GM18867 (cell line): ENCODE data around the gene HSPA12A.
"Not testable (repeated sequence)": the region's sequence is repeated elsewhere in the genome, so short reads cannot be mapped to it uniquely, and the experiment has no call there.

Experiments used
- ATAC-seq: cut with Tn5 transposase; IDR thresholded peaks from one replicate; pipeline ENCODE4 v1.9.1; 2021; ENCODE audit warnings: mild to moderate bottlenecking, moderate library complexity; ENCODE audit not compliant: unreplicated experiment

The HSPA12A gene

DNA sequence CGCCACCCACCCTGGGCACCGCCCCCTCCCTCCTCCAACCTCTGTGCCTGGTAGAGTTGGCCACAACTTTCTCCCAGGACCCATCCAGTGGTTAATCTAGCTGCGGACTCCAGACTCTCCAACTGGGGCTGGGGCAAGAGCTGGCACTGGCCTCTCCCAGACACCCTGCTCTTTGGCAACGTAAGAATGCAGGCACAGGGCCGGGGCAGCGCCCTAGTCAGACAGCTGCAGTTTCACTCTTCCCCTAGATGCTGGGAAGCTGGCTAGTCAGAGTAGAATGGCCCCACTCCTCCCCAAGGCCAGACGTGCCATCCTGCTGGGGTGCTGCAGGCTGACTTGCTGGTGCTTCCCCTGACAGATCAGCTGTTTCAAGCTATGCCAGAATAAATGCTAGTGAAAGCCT, 22.1 kb downstream of the HSPA12A start:
- ATAC-seq = peak; percentile 40

DNA sequence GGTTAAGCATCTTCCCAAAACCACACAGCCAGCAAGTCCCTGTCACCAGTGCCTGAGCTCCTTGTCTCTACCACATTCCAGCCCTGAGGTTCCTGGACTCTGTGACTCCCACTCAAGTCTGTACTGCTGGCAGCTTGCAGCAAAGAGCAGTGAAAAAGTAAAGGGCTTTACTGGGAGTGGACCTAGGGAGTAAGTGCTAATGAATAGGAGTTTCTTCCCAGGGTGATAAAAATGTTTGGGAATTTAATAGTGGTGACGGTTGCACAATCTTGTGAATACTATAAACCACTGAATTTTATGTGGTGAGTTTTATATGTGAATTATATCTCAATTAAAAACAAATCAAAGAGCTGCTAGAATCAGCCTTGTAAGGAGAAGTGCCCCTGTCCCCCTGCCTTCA, 22.6 kb downstream of the HSPA12A start:
- no peak for ATAC-seq

DNA sequence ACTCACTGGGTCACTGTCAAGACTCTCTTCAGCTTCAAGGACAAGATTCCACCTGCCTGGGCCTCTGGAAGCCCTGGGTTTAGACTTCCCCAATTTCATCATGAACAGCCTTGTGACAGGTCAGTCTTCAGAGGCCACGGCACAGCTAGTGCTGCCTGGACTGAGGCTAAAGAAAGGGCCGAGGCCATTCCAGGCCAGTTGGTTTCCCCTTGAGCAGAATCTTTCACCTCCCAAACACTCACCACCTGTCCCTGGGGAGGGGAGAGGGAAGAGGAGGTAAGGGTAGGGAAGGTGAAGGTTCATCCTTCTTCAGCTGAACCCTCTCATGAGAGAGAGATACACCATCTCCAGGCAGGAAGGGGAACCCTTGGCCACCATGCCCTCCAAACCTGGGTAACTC, 24.3 kb downstream of the HSPA12A start:
- no peak for ATAC-seq

DNA sequence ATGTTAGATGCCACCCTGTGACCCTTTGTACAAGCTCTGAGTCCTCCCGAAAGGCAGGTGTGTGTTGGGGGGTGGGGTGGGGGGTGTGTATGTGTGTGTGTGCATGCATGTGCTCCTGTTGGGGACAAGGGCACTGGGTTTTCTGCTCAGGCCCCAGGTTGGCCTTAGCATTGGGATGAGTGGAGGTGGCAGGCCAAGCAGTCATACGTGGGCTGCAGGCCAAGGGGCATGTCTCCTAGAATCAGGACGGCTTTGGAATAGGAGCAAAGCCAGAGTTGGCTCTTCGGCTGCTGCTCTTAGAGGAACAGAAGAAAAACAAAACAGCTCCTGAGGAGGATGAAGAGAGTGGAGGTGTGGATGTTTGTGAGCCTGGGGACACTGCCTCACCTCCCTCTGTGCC, 26.0 kb downstream of the HSPA12A start:
- ATAC-seq = no peak

DNA sequence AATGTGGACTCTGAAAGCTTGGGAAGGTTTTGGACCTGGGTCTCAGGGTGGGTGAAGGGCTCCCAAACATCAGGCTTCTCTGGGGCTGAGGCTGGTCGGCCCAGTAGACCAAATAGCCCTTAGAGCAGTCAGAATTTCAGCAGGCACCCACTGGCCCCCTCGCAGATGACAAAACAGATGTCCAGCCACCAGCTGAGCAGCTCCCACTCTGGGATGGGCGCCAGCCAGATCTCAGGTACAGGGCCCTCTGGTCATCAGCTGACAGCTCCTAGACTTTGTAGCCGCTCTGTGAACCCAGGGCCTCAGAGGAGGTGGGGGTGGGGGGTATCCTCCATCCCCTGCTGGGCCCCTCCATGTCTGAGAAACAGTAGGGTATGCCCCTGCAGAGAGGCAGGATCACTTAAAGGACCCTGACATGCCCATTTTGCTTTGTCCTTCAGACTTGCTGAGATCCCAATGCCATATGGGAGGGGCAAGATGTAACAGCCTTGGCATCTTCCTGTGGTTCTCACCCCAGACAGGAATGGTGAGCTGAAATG, 26.5 kb downstream of the HSPA12A start:
- ATAC-seq = no peak

DNA sequence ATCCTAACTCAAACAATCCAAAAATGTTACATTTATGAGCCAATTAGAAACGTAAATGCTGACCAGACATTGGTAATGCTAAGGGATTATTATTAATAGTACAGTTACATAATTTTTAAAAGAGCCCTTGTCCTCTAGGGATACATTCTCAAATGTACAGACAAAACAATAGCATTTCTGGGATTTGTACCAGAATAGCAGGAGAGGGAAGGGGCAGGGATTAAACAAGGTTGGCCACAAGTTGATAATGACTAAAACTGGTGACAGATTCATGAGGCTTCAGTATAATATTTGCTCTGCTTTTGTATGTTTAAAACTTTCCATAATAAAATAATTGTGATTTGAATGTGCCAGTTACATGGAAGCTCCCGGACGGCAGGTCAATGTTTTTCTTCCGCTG, 27.0 kb downstream of the HSPA12A start:
- no peak for ATAC-seq

DNA sequence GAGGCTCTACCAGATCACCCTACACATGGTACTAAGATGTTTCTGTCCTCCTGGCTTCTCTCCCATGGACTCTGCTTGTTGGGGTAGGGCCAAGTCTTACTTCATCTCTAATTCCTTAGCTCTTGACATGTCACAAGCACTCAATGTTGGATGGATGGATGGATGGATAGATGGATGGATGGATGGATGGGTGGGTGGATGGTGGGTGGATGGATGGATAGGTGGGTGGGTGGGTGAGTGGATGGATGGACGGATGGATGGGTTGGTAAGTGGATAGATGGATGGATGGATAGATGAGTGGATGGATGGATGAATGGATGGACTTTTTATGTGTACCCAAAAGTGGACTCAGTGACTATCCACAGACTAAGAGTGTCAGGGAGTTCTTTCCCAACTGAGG, 28.5 kb downstream of the HSPA12A start:
- no peak for ATAC-seq

DNA sequence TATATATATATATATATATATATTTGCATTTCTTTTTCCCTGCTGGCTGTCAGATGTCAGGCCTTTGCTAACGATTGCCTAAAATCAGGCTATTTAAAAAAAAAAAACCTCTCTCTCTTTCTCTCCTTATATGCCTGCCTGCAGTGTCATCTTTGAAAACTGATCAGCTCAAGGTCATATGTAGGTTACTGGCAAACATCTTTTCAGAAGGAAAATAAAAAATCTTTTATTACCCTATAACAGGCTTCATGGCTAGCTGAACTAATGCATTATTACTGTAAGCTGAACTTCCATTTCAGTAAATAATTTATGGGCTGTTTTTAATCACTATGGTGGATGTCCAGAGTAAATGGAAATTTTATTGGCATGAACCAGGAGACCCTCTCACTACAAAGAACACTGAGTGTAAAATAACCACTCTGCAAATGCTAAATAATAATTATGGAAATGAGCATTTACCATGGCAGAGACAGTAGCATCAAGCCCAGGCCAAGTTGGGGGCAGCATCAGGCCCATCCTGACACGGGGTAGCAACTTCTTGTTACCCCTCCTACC, 29.3 kb downstream of the HSPA12A start:
- ATAC-seq = no peak

DNA sequence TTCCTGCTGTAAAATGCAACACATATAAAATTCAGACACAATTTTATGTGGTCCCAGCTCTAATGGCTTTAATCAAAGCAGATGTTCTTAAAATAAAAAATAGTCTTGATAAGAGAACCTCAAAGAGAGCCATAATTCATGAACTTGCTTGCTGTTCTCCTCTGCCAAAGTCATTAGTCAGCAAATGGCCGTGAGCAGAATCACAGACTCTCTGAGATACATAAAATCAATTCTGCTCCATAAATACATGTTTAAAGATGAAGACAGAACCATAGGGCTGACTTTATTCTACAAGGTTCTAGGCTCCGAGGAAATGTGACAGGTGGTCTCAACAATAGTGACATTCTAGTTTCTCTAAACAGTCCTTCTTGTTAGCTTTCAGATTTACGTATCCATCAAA, 29.8 kb downstream of the HSPA12A start:
- no peak for ATAC-seq

DNA sequence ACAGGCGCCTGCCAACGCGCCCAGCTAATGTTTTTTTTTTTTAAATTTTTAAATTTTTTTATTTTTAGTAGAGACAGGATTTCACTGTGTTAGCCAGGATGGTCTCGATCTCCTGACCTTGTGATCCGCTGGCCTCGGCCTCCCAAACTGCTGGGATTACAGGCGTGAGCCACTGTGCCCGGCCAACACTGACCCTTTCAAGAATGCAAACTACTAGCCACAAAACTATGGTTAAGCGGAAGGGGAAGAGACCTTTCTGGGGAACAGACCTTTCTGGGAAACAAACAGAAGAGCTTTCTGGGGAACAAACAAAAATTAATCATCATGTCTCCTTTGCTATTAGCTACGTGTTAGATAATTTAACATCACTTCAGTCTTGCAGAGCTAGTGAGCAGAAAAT, 30.6 kb downstream of the HSPA12A start:
- not testable (repeated sequence) for ATAC-seq

DNA sequence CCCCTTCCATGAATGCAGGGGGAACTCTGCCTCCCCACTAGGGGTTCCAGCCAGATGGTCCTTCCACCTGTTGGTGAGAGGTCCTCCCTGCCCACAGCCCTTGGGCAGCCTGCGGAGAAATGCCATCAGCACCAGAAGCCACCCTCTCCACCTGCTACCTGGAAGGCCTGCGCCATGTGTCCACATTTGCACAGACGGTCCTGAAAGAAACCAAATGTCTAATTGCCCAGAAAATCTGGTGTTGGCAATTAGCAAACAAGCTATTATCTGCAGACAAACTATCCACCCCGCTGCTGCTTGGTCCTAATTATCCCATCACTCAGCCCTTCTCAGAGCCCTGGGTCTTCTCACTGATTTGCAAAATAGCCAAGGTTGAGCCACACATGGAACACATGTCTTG, 32.3 kb downstream of the HSPA12A start:
- no peak for ATAC-seq

DNA sequence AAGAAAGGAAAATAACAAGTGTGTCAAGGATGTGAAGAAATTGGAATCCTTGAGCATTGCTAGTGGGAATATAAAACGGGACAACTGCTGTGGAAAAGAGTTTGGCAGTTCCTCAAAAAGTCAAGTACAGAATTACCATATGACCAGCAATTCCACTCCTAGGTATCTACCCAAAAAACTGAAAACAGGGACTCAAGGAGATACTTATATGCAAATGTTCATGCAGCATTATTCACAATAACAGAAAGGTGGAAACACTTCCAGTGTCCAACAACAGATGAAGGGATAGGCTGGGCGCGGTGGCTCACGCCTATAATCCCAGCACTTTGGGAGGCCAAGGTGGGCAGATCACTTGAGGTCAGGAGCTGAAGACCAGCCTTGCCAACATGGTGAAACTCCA, 33.5 kb downstream of the HSPA12A start:
- ATAC-seq = no peak

DNA sequence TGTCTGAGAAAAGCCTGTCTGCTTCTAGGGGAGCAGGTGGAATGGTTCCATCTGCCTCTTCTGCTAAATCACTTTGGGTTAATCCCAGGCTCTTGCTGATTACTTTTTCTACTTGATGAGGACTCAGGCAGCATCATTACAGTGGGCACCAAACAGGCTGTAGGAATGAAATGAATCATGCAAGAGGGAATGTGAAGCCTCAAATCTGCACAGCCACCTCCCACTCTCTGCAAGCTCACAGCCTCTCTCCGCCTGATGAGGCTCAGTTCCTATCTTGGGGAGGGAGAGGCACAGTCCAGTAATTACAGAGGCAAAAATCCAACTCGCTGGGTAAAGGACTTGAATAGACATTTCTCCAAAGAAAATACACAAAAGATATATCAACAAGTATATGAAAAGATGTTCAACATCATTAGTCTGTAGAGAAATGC, 34.0 kb downstream of the HSPA12A start:
- ATAC-seq = no peak

DNA sequence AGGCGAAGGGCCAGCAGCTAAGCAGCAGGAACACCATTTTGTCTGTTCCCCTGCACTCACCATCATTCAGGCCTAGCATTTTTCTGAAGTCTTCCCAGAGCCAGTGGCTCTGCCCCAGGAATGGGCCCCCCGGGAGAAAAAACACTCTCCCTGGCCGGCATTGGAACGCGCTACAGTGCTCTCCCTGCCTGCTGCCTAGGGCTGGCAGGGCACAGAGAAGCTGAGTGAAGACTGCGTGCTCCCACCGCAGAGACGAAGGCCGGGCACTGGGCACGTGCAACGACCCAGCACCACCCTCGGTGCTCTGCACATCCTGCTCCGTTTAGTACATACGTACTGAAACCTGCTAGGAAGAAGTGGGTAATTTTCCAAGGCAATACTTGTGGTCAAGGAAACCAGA, 34.4 kb downstream of the HSPA12A start:
- no peak for ATAC-seq

DNA sequence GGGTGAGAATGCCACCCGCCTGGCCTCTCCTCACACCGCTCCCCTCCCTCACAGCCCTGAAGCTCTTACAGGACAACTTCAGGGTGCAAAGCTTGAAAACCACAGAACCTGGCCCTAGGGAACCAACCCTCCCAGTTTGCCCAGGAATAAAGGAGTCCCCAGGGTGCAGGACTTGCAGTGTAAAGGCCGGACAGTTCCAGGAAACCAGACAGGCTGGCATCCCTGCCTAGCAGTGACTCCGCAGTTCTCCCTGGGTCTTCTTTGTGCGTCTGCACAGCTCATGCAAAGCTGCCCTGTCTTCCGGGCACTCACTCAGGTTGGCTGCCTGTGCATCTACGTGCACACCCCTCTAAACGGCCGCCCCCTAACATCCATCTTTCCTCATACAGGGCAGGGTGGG, 36.1 kb downstream of the HSPA12A start:
- ATAC-seq = no peak

DNA sequence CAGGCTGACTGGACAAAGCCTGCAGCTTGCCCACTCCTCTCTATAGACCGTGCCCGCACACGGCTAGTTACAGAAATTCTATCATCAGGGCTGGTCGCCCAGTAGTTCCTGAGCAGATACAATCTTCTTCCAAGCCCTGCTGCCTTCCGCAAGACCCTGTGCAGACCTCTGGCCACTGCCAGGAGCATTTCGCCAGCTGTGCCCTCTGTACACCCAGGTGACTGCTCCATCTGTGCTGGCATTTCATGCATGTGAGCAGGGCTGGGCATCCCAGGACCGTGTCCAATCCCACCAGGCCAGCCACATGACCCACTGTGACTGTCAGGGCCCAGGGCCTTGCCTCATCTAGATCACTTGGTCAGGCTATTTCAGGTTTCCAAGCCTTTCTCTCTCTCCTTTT, 36.9 kb downstream of the HSPA12A start:
- no peak for ATAC-seq

DNA sequence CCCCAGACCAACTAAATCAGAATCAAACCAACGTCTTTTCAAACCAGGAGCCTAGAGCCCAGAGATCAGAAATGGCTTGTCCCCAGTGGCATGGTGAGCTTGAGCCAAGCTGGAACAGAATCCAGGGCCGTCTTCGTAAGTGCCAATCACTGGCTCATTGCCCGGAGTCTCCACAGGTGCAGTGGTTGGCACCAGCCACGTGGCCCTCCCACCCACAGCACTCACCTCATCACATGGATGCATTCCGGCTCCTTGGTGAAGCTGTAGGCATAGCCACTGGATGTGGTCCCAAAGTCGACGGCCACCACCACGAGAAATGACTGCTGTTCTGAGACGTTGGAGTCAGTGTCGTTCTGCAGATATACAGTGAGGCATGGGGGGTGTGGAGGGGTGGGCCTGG, 37.4 kb downstream of the HSPA12A start:
- ATAC-seq = no peak

DNA sequence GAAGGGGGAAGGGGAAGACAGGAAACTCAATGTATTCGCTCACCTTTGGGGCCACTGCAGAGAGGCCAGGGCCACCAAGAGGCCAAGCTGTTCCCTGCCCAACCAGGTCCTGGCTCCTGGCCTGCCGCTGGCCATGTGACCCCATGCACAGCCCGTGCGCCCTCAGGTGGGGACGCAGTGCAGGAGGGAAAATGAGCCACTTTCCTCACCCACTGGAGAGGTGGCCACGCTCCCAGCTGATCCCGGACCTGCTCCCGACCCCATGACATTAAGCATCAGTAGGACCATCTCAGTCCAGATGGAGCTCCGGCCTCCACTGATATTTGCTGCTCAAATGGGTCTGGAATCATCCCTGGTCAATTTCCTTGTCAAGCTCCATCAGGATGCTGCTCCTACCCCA, 40.2 kb downstream of the HSPA12A start:
- ATAC-seq = no peak

DNA sequence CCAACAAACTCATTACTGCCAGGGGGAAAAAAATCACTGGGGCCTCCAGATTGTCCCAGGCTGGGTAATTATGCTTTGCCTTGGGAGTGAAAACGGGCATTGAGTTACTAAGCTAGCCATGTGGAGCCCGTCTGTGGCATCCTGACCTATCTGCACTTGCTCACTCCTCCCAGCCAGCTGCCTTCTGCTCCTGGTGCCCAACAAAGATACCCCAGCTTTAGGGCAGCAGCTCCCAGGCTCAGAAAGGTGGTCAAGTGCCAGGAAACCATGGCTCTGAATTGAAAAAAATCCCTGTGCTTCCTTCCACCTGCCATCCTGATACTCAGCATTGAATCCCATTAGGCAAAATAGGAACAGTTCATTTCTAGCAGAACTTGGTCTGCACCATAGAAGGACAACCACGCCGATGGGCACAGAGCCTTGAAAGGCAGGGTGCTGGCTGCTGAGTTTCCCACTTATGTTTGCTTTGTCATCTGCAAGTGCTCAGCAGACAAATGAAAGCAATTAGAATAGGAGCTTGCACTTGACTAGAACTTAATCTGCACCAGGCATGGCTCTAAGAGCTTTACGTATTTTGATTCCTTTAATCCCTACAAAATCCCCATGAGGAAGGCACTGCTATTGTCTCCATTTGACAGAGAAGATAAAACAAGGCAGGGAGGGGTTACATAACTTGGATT, 42.8 kb downstream of the HSPA12A start:
- ATAC-seq = no peak

DNA sequence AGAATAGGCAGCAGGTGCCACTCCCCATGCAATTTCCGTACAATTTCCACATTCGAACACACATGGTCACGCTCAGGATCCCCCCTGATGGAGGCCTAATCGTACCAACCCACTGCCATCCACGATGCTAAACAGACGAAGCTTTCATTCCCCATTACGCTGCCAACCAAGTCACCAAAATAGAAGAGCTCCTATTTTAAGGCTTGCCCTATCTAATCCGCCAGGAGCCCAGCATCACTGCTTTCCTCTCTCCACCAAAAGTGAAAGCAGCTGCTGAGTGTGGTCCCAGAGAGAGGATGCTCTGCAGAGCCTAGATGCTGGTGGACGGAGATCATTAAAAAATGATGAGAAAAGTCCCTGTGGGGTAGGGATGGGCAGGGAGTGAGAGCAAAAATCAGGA, 43.3 kb downstream of the HSPA12A start:
- no peak for ATAC-seq

DNA sequence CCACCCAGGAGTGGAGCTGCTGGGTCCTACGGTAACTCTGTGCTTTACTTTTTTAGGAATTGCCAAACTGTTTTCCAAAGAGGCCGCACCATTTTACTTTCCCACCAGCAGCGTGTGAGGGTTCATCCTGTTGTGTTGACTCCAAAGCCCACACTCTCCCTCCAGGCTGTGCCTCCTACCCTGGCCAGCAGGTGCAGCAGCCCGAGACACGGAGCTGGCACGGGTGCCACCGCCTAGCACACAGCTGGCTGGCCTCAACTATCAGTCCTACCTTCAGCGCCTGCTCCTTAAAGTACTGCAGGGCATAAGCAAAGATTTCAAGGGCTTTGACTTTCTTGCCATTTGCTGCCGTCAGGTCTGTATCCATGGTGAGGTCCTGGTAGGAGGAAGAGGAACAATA, 44.0 kb downstream of the HSPA12A start:
- no peak for ATAC-seq

DNA sequence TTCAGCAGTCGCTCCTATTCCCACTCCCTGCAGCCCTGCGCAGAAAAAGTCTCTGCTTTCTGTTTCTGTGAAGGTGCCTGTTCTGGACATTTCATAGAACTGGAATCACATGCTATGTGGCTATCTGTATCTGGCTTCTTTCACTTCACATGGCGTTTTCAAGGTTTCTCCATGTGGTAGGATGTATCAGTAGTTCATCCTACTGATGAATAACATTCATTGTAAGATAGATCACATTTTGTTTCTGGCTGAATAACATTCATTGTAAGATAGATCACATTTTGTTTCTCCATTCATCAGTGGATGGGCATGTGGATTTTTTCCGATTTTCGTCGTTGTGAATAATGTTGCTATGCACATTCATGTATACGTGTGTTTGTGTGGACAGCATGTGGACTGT, 44.5 kb downstream of the HSPA12A start:
- no peak for ATAC-seq

DNA sequence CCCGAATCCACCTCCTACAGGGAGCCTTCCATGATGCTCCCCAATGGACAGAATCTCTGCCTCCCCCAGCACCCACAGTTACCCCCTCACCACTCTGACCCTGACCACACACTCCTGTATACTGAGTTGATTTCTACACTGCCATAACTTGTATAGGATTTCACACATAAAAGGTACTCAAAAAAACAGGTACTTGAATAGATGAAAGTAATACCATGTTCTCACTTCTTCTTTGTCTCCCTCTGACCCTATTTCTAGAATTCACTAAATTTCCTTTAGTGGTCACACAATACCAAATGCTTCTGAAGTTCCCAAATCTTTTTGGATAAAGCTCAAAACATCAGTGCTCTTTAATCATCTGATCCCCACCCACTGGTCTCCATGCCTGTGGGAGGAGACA, 45.4 kb downstream of the HSPA12A start:
- ATAC-seq = peak; percentile 87
